ENCODE results near the gene PEX19. TPM values are rescaled to one million over a fixed set of nuclear protein-coding genes. Genes with fewer than 3 reads are reported as not detected.

Gene PEX19
- total RNA-seq, 6 experiments from 2014 or later, result 55.8 to 96.2 (median 84.1) TPM

GRCh38 chr1:160256396-160257046, 28.4 kb downstream of the PEX19 start:
- intact Hi-C loops (cut with DNase I), result loop anchor here in 1 of 2 donors (10.0 kb wide), 1 partner anchor 62 kb away; the partner anchor contains the start of gene CASQ1
- no peak for DNase-seq
- Histone ChIP-seq H3K36me3 (peaks cover 0 to 5% (median 0%) of the 10 kb centered on the region in 4 donors), H3K9me3 (no peaks in the 10 kb centered on the region), H3K27me3 (no peaks in the 10 kb centered on the region), H3K27ac (no peak overlapping the region), H3K4me3 (no peak overlapping the region), H3K4me1 (peaks cover 0 to 53% (median 13%) of the 10 kb centered on the region in 4 donors)
- TF ChIP-seq CTCF (IDR thresholded peaks at IDR 0.05) (no peak), POLR2A (IDR thresholded peaks at IDR 0.05) (no peak)
- ATAC-seq, result no peak
- 17% methylated on average over 3 of the region's 3 CpGs for WGBS (ENCODE audit: insufficient coverage, low coverage, low lambda C conversion rate, missing lambda C conversion rate)

- intact Hi-C loops (cut with DNase I), result loop anchor here in 1 of 2 donors (10.0 kb wide), 1 partner anchor 61 kb away; the partner anchor contains the start of gene CASQ1
- Histone ChIP-seq H3K4me1 (peaks cover 0 to 54% (median 17%) of the 10 kb centered on the region in 4 donors), H3K9me3 (no peaks in the 10 kb centered on the region), H3K27me3 (no peaks in the 10 kb centered on the region), H3K36me3 (peaks cover 0 to 5% (median 0%) of the 10 kb centered on the region in 4 donors), H3K4me3 (no peak overlapping the region), H3K27ac (no peak overlapping the region)
- no peak for DNase-seq
- no peak for TF ChIP-seq POLR2A (IDR thresholded peaks at IDR 0.05)
- no peak for TF ChIP-seq CTCF (IDR thresholded peaks at IDR 0.05)
- ATAC-seq, result no peak
- WGBS (ENCODE audit: insufficient coverage, low coverage, low lambda C conversion rate, missing lambda C conversion rate), result 89% methylated on average over 3 of the region's 4 CpGs
Observed at GRCh38 chr1:160255781-160256300, 29.1 kb downstream of the PEX19 start.

- Histone ChIP-seq H3K27ac (peak overlapping the region in 2 of 3 donors; percentile 59 to 65), H3K4me3 (no peak overlapping the region), H3K27me3 (no peaks in the 10 kb centered on the region), H3K9me3 (no peaks in the 10 kb centered on the region), H3K36me3 (peaks cover 0 to 5% (median 0%) of the 10 kb centered on the region in 4 donors), H3K4me1 (peaks cover 0 to 39% (median 10%) of the 10 kb centered on the region in 4 donors)
- ATAC-seq (peak; percentile 92 to 99 (median 96)), DNase-seq (peak in 2 of 3 donors; percentile 49 to 79)
- WGBS (ENCODE audit: insufficient coverage, low coverage, low lambda C conversion rate, missing lambda C conversion rate), result 42% methylated on average over 5 of the region's 5 CpGs
- TF ChIP-seq POLR2A (IDR thresholded peaks at IDR 0.05), result no peak
- peak; percentile 81 to 91 (median 84) for TF ChIP-seq CTCF (IDR thresholded peaks at IDR 0.05)
- intact Hi-C loops (cut with DNase I), result loop anchor here in 1 of 2 donors (10.0 kb wide), 1 partner anchor 57 kb away; the partner anchor contains the start of gene CASQ1
Observed at GRCh38 chr1:160251687-160252526, 33.0 kb downstream of the PEX19 start.

- TF ChIP-seq CTCF (IDR thresholded peaks at IDR 0.05) (no peak), POLR2A (IDR thresholded peaks at IDR 0.05) (no peak)
- Histone ChIP-seq H3K36me3 (peaks cover 0 to 5% (median 0%) of the 10 kb centered on the region in 4 donors), H3K27ac (peak overlapping the region in 2 of 3 donors; percentile 59 to 65), H3K27me3 (no peaks in the 10 kb centered on the region), H3K9me3 (no peaks in the 10 kb centered on the region), H3K4me3 (no peak overlapping the region), H3K4me1 (peaks cover 0 to 39% (median 14%) of the 10 kb centered on the region in 4 donors)
- peak; percentile 55 to 77 (median 64) for ATAC-seq
- no peak for DNase-seq
- intact Hi-C loops (cut with DNase I), result loop anchor here in 1 of 2 donors (10.0 kb wide), 1 partner anchor 56 kb away; the partner anchor contains the start of gene CASQ1
Observed at GRCh38 chr1:160251011-160251410, 33.9 kb downstream of the PEX19 start.

All from right lobe of liver (tissue), 6 donors.